HPDE6-E6E7 (cell line): Measurements from ENCODE around the gene CNTN1.
"Not testable (repeated sequence)": the region's sequence is repeated elsewhere in the genome, so short reads cannot be mapped to it uniquely, and the experiment has no call there.

Experiments used
- DNase-seq: peaks from one replicate; pipeline ENCODE4 v3.0.0; 2011; ENCODE audit warnings: missing footprints; ENCODE audit errors: extremely low spot score

CNTN1 gene

GRCh38 chr12:40697566-40698259 is 5.5 kb downstream of the CNTN1 start:
- DNase-seq = peak; percentile 36

- DNase-seq = no peak
These were observed 9.5 kb downstream of the CNTN1 start for GRCh38 chr12:40701756-40702155.

GRCh38 chr12:40711121-40711520 is 18.9 kb downstream of the CNTN1 start:
- DNase-seq = no peak

- DNase-seq = no peak
These were observed 22.4 kb downstream of the CNTN1 start for GRCh38 chr12:40714636-40715035.

GRCh38 chr12:40716037-40716436 is 23.8 kb downstream of the CNTN1 start:
- DNase-seq = no peak

GRCh38 chr12:40717576-40717975 is 25.3 kb downstream of the CNTN1 start:
- DNase-seq = no peak

- DNase-seq = no peak
These were observed 26.7 kb downstream of the CNTN1 start for GRCh38 chr12:40718878-40719372.

- no peak for DNase-seq
These were observed 30.8 kb downstream of the CNTN1 start for GRCh38 chr12:40723001-40723400.

- no peak for DNase-seq
These were observed 34.1 kb downstream of the CNTN1 start for GRCh38 chr12:40726366-40726765.

- DNase-seq = peak; percentile 22
These were observed 35.7 kb downstream of the CNTN1 start for GRCh38 chr12:40727774-40728483.

- DNase-seq = no peak
These were observed 38.0 kb downstream of the CNTN1 start for GRCh38 chr12:40730281-40730680.

- no peak for DNase-seq
These were observed 41.6 kb downstream of the CNTN1 start for GRCh38 chr12:40733871-40734270.

GRCh38 chr12:40734276-40734675 is 42.0 kb downstream of the CNTN1 start:
- DNase-seq = no peak

- DNase-seq = no peak
These were observed 43.5 kb downstream of the CNTN1 start for GRCh38 chr12:40735551-40736230.

GRCh38 chr12:40737416-40737815 is 45.2 kb downstream of the CNTN1 start:
- not testable (repeated sequence) for DNase-seq

- DNase-seq = no peak
These were observed 46.6 kb downstream of the CNTN1 start for GRCh38 chr12:40738856-40739255.

- DNase-seq = no peak
These were observed 49.8 kb downstream of the CNTN1 start for GRCh38 chr12:40742041-40742440.

GRCh38 chr12:40745386-40745785 is 53.1 kb downstream of the CNTN1 start:
- no peak for DNase-seq

GRCh38 chr12:40749863-40750262 is 57.6 kb downstream of the CNTN1 start:
- no peak for DNase-seq

- no peak for DNase-seq
These were observed 59.8 kb downstream of the CNTN1 start for GRCh38 chr12:40752011-40752410.

- DNase-seq = no peak
These were observed 68.6 kb downstream of the CNTN1 start for GRCh38 chr12:40760821-40761220.

GRCh38 chr12:40762072-40762471 is 69.8 kb downstream of the CNTN1 start:
- DNase-seq = no peak
